UCSD-AML1 (cell line): ENCODE measurements around the gene NEU2.

Source experiments
- DNase-seq: peaks from one replicate; lab custom pipeline; 2025; ENCODE audit not compliant: unreplicated experiment; lab: John Stamatoyannopoulos, UW

Gene NEU2

GRCh38 chr2:233075141-233075965 is 42.9 kb downstream of the NEU2 start:
- no peak for DNase-seq

GRCh38 chr2:233075966-233076339 is 43.5 kb downstream of the NEU2 start:
- DNase-seq: no peak

- DNase-seq: no peak
These were observed 44.3 kb downstream of the NEU2 start for GRCh38 chr2:233076749-233077148.

- no peak for DNase-seq
These were observed 47.0 kb downstream of the NEU2 start for GRCh38 chr2:233079473-233079877.

GRCh38 chr2:233079953-233080835 is 47.7 kb downstream of the NEU2 start:
- no peak for DNase-seq

- DNase-seq: no peak
These were observed 48.4 kb downstream of the NEU2 start for GRCh38 chr2:233080836-233081229.

GRCh38 chr2:233081232-233081730 is 48.8 kb downstream of the NEU2 start:
- DNase-seq: no peak

- DNase-seq: no peak
These were observed 49.3 kb downstream of the NEU2 start for GRCh38 chr2:233081731-233082221.

GRCh38 chr2:233082222-233082930 is 49.9 kb downstream of the NEU2 start:
- DNase-seq: no peak

GRCh38 chr2:233082931-233083755 is 50.7 kb downstream of the NEU2 start:
- no peak for DNase-seq

- DNase-seq: no peak
These were observed 51.3 kb downstream of the NEU2 start for GRCh38 chr2:233083782-233084181.

- DNase-seq: peak; percentile 87
These were observed 52.0 kb downstream of the NEU2 start for GRCh38 chr2:233084488-233084887.
